Inflammatory macrophage treated with lipopolysaccharide for 4 hours (primary cell): Measurements from ENCODE around the gene DEPDC1.
A peak's percentile ranks its signal among the peaks of the same experiment; 100 is the strongest.
"Not testable (repeated sequence)": the region's sequence is repeated elsewhere in the genome, so short reads cannot be mapped to it uniquely, and the experiment has no call there.

Experiments
- DNase-seq: peaks from one replicate; pipeline ENCODE4 v3.0.0-alpha.2; 2020

DEPDC1 gene

GRCh38 chr1:68496680-68497357, at the start of gene DEPDC1:
TSS of gene DEPDC1 (minus strand) at chr1:68497082. CDS start at chr1:68496999, 83 bp downstream.
- peak; percentile 88 for DNase-seq

- DNase-seq, result no peak
Measured at GRCh38 chr1:68544651-68545050, 47.8 kb upstream of the DEPDC1 start.

- no peak for DNase-seq
Measured at GRCh38 chr1:68542586-68542985, 45.7 kb upstream of the DEPDC1 start.

GRCh38 chr1:68538941-68539340, 42.1 kb upstream of the DEPDC1 start:
- DNase-seq, result no peak

- no peak for DNase-seq
Measured at GRCh38 chr1:68528243-68528642, 31.4 kb upstream of the DEPDC1 start.

GRCh38 chr1:68525781-68526180, 28.9 kb upstream of the DEPDC1 start:
- no peak for DNase-seq

GRCh38 chr1:68521286-68521685, 24.4 kb upstream of the DEPDC1 start:
- no peak for DNase-seq

- no peak for DNase-seq
Measured at GRCh38 chr1:68516066-68516465, 19.2 kb upstream of the DEPDC1 start.

GRCh38 chr1:68511254-68511653, 14.4 kb upstream of the DEPDC1 start:
- DNase-seq, result no peak

- DNase-seq, result no peak
Measured at GRCh38 chr1:68506386-68506785, 9.5 kb upstream of the DEPDC1 start.

GRCh38 chr1:68503085-68503484, 6.2 kb upstream of the DEPDC1 start:
- no peak for DNase-seq

- no peak for DNase-seq
Measured at GRCh38 chr1:68497358-68497698, 446 bp upstream of the DEPDC1 start.

GRCh38 chr1:68495968-68496679, 758 bp downstream of the DEPDC1 start:
- DNase-seq, result no peak

GRCh38 chr1:68495532-68495931, 1.4 kb downstream of the DEPDC1 start:
- DNase-seq, result no peak

GRCh38 chr1:68493193-68493592, 3.7 kb downstream of the DEPDC1 start:
- DNase-seq, result no peak

GRCh38 chr1:68492255-68492654, 4.6 kb downstream of the DEPDC1 start:
- DNase-seq, result not testable (repeated sequence)

GRCh38 chr1:68490046-68490651, 6.7 kb downstream of the DEPDC1 start:
- DNase-seq, result no peak

- no peak for DNase-seq
Measured at GRCh38 chr1:68485431-68486022, 11.4 kb downstream of the DEPDC1 start.

- no peak for DNase-seq
Measured at GRCh38 chr1:68484618-68485017, 12.3 kb downstream of the DEPDC1 start.

- DNase-seq, result no peak
Measured at GRCh38 chr1:68481041-68481440, 15.8 kb downstream of the DEPDC1 start.

- no peak for DNase-seq
Measured at GRCh38 chr1:68479501-68479900, 17.4 kb downstream of the DEPDC1 start.

GRCh38 chr1:68478662-68479061, 18.2 kb downstream of the DEPDC1 start:
- DNase-seq, result no peak

GRCh38 chr1:68476626-68477025, 20.3 kb downstream of the DEPDC1 start:
- DNase-seq, result not testable (repeated sequence)

- DNase-seq, result no peak
Measured at GRCh38 chr1:68473060-68473459, 23.8 kb downstream of the DEPDC1 start.
